Middle frontal gyrus (tissue), 1 donor: ENCODE measurements around the gene CDKN1A.

ENCODE experiments used
- DNase-seq: peaks from one replicate; pipeline ENCODE4 v3.0.0-alpha.2; 2015; ENCODE audit warnings: low spot score; ENCODE audit errors: extremely low spot score

CDKN1A gene

DNA sequence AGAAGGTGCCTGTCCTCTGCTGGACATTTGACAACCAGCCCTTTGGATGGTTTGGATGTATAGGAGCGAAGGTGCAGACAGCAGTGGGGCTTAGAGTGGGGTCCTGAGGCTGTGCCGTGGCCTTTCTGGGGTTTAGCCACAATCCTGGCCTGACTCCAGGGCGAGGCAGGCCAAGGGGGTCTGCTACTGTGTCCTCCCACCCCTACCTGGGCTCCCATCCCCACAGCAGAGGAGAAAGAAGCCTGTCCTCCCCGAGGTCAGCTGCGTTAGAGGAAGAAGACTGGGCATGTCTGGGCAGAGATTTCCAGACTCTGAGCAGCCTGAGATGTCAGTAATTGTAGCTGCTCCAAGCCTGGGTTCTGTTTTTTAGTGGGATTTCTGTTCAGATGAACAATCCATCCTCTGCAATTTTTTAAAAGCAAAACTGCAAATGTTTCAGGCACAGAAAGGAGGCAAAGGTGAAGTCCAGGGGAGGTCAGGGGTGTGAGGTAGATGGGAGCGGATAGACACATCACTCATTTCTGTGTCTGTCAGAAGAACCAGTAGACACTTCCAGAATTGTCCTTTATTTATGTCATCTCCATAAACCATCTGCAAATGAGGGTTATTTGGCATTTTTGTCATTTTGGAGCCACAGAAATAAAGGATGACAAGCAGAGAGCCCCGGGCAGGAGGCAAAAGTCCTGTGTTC, 1.3 kb upstream of the CDKN1A start:
- no peak for DNase-seq

DNA sequence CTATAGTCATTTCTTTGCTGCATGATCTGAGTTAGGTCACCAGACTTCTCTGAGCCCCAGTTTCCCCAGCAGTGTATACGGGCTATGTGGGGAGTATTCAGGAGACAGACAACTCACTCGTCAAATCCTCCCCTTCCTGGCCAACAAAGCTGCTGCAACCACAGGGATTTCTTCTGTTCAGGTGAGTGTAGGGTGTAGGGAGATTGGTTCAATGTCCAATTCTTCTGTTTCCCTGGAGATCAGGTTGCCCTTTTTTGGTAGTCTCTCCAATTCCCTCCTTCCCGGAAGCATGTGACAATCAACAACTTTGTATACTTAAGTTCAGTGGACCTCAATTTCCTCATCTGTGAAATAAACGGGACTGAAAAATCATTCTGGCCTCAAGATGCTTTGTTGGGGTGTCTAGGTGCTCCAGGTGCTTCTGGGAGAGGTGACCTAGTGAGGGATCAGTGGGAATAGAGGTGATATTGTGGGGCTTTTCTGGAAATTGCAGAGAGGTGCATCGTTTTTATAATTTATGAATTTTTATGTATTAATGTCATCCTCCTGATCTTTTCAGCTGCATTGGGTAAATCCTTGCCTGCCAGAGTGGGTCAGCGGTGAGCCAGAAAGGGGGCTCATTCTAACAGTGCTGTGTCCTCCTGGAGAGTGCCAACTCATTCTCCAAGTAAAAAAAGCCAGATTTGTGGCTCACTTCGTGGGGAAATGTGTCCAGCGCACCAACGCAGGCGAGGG, 594 bp upstream of the CDKN1A start:
- no peak for DNase-seq

DNA sequence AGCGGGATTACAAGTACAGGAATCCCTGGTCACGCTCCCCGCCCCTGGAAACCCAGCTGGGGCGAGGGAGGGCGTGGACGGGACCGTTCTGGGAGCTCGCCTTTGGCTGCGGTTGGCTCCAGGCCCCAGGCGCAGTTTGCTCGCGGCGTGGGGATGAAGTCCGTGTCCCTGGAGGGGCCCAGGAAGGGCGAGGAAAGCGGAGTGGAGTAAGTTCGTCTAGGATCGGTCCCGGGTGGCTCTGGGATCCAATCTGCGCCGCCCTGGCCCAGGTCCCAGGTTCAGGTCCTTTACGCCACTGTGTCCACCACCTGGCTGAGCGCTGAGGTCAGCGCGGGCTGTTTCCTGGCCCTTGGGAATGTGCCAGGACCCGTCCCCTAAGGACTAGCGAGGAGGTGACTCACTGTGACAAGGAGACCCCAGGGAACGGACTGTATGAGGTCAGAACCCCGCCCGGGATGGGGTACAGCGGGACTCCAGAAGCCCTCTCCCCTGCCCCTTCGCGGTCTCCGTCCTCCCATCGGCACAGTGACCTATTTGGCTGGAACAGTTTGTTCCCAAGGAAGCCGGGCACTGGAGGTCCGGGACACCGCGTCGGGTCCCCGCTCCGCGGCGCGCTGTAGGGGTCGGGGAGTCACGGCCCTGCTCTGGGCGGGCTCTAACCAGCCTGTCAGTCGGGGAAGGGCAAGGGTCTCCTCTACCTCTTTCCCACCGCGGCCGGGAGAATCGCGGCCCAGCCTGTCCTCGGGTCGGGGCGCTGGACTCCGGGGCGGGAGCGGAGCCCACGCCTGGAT, 724 bp downstream of the CDKN1A start:
- no peak for DNase-seq

DNA sequence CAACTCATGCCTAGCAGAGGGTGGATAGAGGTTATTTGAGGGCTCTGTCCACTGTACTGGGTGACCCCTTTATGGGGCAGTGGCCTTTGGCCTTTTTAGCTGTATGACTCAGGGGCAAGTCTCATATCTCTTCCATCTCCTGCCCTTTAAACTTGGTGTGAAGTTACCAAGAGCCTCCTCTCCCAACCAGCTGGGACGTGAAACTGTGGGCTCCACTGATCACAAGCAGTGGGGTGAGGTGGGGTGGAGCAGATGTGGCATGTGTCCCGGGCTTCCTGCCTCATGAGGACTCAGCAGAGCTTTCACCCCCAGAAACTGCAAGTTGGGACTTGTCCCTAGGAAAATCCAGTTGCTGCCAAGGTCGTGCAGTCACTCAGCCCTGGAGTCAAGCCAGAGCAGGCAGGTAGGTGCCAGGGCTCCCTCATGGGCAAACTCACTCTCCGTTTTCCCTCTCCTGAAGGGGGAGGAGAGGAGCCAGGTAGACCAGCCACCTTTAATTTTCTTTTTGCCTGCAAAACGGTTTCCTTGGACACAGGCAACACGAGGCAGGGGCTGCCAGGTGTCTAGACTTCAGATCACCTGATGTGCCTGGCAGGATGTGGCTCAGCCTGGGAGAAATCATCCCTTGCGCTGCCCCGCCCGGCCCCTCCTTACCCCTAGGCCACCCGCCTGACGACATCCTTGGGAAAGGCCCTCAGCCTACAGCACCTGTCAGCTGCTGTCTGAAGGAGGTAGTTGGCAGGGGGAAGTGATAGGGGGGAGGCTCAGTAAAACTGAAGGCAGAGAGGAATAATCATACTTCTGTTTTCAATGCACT, 4.0 kb downstream of the CDKN1A start:
- no peak for DNase-seq

DNA sequence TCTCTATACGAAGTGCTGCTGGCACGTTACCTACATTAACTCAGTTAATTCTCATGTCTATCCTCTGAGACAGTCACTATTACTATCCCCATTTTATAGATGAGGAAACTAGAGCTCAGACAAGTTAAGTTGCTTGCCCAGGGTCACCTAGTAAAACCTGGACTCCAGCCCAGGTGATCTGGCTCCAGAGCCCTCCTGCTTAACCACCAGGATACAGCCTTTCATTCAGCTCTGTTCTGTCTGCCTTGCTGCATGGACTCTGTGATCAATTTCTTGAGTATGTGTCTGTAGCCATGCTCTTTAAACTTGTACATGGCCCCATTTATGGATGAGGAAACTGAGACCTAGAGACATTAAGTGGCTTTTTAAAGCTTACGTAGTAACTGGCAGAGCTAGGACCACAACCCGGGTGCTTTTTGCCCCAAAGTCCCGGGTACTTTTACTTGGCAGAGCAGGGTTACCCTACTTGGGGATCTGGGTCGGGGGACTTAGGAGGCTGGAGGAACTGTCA, 4.7 kb downstream of the CDKN1A start:
- DNase-seq: no peak

DNA sequence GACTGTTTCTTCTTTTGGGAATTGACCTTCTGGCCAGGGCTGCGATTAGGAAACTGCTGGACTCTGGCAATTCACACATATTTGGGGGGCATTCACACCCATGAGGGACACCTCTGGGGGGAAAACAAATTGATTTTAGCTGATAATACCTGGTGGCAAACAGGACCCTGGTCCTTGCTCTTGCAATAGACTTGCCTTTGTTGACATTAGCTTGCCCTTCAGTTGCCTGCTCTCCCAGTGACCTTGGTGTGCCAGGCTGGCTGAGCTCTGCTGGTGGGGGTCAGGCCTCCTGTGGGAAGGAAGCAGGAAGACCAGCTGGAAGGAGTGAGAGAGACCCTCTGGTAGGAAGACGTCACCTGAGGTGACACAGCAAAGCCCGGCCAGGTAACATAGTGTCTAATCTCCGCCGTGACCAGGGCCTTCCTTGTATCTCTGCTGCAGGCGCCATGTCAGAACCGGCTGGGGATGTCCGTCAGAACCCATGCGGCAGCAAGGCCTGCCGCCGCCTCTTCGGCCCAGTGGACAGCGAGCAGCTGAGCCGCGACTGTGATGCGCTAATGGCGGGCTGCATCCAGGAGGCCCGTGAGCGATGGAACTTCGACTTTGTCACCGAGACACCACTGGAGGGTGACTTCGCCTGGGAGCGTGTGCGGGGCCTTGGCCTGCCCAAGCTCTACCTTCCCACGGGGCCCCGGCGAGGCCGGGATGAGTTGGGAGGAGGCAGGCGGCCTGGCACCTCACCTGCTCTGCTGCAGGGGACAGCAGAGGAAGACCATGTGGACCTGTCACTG, 5.3 kb downstream of the CDKN1A start:
- no peak for DNase-seq

DNA sequence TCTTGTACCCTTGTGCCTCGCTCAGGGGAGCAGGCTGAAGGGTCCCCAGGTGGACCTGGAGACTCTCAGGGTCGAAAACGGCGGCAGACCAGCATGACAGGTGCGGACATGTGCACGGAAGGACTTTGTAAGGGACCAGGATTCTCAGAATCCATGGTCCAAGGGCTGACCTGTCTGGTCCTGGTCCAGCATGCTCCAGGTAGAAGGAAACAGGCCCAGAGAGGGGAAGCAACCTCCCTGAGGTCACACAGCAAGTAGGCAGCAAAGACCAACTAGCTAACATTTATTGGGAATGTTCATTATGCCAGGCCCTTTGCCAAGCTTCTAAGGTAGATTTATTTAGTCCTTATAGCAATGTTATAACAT, 5.9 kb downstream of the CDKN1A start:
- DNase-seq: no peak

DNA sequence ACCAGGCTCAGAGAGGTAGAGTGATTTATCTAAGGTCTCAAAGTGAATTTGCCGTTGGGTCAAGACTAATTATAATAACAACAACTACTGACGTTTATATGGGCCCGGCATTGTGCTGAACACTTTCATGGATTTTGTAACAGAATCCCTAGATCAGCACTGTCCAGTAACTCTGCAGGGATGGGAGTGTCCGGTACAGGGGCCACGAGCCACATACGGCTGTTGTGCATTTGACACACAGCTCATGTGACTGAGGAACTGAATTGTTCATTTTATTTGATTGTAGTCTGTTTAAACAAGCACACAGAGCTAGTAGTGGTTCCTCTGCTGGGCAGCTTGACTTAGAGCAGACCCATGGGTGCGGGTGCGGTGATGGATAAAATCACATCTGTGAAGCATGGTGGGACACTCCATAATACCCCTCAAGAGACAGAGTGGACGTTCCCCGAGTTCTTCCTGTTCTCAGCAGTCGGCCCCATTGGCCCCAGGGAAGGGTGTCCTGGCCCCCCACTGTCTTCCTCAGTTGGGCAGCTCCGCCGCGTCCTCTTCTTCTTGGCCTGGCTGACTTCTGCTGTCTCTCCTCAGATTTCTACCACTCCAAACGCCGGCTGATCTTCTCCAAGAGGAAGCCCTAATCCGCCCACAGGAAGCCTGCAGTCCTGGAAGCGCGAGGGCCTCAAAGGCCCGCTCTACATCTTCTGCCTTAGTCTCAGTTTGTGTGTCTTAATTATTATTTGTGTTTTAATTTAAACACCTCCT, 6.8 kb downstream of the CDKN1A start:
- DNase-seq: no peak

DNA sequence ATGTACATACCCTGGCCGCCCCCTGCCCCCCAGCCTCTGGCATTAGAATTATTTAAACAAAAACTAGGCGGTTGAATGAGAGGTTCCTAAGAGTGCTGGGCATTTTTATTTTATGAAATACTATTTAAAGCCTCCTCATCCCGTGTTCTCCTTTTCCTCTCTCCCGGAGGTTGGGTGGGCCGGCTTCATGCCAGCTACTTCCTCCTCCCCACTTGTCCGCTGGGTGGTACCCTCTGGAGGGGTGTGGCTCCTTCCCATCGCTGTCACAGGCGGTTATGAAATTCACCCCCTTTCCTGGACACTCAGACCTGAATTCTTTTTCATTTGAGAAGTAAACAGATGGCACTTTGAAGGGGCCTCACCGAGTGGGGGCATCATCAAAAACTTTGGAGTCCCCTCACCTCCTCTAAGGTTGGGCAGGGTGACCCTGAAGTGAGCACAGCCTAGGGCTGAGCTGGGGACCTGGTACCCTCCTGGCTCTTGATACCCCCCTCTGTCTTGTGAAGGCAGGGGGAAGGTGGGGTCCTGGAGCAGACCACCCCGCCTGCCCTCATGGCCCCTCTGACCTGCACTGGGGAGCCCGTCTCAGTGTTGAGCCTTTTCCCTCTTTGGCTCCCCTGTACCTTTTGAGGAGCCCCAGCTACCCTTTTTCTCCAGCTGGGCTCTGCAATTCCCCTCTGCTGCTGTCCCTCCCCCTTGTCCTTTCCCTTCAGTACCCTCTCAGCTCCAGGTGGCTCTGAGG, 7.6 kb downstream of the CDKN1A start:
- DNase-seq: no peak

DNA sequence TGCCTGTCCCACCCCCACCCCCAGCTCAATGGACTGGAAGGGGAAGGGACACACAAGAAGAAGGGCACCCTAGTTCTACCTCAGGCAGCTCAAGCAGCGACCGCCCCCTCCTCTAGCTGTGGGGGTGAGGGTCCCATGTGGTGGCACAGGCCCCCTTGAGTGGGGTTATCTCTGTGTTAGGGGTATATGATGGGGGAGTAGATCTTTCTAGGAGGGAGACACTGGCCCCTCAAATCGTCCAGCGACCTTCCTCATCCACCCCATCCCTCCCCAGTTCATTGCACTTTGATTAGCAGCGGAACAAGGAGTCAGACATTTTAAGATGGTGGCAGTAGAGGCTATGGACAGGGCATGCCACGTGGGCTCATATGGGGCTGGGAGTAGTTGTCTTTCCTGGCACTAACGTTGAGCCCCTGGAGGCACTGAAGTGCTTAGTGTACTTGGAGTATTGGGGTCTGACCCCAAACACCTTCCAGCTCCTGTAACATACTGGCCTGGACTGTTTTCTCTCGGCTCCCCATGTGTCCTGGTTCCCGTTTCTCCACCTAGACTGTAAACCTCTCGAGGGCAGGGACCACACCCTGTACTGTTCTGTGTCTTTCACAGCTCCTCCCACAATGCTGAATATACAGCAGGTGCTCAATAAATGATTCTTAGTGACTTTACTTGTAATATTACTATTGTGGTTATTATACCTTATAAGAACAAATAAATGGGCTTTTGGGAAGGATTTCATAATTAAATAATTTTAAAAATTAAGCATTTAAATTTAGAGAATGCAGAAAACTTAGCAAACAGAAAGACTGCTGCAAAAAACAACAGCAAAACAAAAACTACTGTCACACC, 8.4 kb downstream of the CDKN1A start:
- no peak for DNase-seq

DNA sequence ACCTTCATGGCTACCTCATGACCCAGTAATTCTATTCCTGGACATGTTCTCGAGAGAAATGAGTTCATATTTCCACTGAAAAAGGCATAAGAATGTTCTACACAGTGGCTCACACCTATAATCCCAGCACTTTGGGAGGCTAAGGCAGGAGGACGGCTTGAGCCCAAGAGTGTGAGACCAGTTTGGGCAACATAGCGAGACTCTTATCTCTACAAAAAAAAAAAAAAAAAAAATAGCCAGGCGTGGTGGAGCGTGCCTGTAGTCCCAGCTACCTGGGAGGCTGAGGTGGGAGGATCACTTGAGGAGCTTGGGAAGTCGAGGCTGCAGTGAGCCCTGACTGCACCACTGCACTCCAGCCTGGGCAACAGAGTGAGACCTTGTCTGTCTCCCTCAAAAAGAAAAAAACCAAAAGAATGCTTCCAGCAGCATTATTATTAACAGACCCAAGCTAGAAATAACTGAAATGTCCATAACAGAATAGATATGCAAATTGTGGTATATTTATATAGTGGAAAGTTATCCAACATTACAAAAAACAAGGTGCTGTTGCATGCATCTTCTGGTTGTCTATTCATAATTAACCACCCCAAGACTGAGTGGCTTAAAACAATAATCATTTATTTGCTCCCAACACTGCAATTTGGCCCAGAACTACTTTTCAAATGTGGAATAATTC, 9.7 kb downstream of the CDKN1A start:
- no peak for DNase-seq

DNA sequence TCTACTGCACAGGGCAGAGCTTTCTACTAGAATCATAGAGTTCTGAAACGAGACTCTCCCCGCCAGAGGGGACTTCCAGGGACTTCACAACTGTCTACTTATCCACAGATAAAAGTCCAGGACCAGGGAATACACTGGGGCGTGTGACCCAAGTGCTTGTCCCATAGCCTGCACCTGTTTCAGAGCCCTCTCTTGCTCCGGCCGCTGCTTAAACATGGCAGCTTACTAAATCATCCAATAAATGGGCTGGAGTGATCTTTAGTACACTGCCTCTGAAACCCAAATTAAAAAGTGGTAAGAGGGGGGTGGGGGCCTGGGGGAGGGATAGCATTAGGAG, 10.2 kb downstream of the CDKN1A start:
- DNase-seq: no peak

DNA sequence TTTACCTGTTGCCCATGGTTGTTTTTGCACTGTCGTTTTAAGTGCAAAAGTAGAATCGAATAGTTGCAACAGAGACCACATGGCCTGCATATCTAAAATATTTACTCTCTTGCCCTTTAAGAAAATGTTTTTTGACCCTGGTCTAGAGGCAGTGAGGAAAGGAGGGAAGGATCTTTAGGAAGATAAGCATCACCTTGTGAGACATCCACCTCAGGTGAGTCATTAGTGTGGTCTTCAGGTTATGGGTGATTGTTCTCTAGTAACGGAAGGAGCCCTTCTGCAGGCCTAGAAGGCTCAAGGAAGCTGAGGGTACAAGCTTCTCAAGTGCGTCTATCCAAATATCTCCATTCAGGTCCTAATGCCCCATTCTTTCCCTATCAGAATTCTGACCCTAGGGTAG, 12.5 kb downstream of the CDKN1A start:
- no peak for DNase-seq

DNA sequence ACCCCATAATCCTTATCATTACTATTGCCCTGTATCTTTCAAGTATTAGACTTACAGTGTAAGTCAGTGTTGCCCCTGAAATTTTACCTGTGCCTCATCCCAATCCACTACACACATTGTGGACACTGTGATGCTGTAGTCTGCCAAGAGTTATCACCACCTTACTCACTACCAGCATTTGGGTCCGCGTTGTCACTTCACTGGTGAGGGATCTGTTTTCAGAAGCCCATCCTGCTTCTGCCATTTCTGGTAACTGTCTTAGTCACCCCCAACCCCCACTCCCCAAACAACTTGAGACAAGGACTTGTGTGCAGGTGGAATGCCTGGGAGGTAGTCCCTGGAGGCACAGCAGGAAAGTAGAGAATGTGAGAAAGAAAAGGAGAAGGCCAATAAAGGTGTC, 13.1 kb downstream of the CDKN1A start:
- DNase-seq: no peak

DNA sequence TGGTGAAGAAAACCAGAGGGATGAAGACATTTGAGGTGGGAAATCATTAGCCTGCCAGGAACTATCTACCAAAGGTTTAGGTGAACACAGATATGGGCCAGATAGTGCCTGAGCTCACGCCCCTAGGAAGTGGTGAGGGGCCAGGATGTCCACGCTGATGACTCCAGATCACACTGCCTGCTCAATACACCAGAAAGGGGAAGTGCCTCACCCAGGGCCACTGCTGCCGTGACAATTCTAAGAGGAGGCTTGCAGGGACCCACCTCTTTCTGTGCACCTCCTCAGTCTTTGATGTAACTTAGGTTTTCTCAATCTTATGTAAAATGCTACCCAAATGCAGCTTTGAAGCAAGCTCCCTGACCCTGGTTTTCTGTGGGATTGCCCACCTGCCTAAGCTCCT, 13.7 kb downstream of the CDKN1A start:
- DNase-seq: no peak

DNA sequence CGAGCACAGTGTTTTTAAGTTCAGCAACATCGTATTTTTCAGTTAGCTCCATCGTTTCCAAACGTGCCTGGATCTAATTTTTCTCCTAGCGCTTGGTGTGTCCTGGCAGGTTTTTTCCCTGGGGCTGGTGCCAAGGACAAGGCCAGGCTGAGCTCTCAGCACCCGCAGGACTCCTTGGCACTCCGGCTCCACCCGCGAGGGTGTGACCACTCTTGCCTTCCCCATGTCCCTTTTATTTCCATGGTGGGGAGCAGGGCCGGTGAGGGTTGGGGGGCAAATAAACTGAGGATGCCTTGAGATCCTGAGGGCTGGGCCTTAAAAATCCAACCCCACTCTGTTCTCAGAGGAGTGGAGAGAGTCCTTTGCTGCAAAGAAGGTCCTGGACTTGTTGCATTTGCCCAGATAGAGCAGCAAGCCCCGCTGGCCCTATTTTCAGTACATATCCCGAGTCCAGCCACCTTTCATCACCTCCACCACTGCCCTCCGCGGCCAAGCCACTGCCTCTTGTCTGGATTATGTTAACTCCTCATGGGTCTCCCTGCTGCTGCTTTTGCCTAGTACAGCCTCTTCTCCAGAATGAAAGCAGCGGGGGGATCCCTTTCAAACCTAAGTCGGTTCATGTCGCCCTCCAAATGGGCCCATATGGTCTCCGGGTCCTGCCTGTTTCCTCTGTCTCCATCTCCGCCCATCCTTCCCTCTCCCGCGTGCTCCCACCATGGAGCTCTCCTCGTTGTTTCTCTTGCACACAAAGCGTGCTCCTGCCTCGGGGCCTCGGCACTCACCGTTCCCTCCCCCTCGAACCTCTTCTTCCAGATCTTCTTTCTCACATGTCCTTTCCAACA, 14.6 kb downstream of the CDKN1A start:
- DNase-seq: no peak

DNA sequence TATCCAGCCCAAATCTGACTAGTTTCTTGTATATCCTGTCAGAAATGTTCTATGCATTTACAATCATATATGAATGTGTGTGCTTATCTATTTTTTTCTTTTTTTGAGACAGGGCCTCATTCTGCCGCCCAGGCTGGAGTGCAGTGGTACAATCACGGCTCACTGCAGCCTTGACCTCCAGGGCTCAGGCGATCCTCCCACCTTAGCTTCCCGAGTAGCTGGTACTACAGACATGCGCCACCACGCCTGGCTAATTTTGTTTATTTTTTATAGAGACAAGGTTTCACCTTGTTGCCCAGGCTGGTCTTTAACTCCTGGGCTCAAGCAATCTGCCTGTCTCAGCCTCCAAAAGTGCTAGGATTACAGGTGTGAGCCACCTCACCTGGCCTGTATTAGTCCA, 16.1 kb downstream of the CDKN1A start:
- no peak for DNase-seq
